GM18511 (cell line): ENCODE results near the gene EEIG2.
A peak's percentile ranks its signal among the peaks of the same experiment; 100 is the strongest.
"Not testable (repeated sequence)": the region's sequence is repeated elsewhere in the genome, so short reads cannot be mapped to it uniquely, and the experiment has no call there.

ENCODE experiments used
- ATAC-seq: cut with Tn5 transposase; IDR thresholded peaks from one replicate; pipeline ENCODE4 v1.9.1; 2021; ENCODE audit warnings: mild to moderate bottlenecking, moderate library complexity; ENCODE audit not compliant: unreplicated experiment

The EEIG2 gene

DNA sequence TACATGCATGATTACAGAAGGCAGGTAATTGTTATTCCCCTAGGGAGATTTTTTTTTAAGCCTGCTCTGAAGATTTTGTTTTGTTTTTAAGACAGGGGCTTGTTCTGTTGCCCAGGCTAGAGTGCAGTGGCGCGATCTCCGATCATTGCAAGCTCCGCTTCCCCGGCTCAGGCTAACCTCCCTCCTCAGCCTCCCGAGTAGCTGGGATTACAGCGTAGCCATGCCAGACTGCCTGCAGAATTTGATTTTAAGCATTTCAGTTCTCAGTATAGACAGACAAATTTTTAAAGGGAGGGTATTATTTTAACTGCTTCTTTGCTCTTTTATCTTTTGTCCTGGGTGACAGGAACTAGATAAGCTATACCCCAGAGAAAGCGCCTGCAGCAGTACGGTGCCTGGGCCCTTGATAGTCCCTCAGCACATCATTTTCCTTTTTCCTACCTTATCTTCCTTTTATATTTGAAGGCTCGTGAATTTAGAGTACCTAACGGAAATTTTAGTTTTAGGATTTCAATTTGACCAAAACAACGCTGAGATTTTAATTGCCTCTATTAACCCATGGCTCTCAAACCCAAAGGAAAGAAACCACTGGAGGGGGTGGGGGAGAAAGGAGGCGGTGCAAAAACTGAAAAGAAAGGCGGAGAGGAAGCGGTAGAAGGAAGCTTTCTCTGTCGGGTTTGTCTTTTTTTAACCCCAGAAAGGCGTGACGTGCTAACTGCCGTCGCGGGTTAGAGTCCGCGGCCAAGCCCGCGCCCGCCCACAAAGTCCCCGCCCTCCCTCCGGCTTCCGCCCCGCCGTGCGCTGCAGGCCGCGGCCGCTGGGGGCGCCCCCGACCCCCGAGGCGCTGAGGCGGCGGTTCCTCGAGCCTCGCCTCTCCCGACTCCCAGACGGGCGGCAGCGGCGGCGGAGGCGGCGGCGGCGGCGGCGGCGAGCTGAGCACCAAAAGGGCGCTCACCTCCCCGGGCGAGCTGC lies at the start of gene EEIG2:
Gene EEIG2 (plus strand): TSS at position 886 of the 972 bp plus-strand sequence. CDS start 329 bp downstream, outside the sequence.
- ATAC-seq, result peak; percentile 73

DNA sequence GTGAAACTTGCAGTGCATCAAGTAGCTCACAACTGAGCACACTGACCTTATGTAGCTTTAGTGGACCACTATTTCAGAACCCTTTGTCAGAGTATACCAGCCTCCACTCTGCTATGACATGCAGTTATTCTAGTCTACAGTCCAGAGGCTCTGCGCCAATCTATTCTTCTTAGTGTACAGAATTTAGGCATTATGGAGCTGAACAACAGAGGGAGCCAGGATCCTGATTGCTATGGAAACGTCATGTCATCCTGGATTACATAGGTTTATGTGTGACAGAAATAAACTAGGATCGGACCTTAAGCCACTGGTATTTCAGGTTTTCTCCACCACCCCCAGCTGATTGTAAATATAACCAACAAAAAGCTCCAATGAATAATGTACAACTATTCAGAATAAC lies 48.1 kb upstream of the EEIG2 start:
- no peak for ATAC-seq

DNA sequence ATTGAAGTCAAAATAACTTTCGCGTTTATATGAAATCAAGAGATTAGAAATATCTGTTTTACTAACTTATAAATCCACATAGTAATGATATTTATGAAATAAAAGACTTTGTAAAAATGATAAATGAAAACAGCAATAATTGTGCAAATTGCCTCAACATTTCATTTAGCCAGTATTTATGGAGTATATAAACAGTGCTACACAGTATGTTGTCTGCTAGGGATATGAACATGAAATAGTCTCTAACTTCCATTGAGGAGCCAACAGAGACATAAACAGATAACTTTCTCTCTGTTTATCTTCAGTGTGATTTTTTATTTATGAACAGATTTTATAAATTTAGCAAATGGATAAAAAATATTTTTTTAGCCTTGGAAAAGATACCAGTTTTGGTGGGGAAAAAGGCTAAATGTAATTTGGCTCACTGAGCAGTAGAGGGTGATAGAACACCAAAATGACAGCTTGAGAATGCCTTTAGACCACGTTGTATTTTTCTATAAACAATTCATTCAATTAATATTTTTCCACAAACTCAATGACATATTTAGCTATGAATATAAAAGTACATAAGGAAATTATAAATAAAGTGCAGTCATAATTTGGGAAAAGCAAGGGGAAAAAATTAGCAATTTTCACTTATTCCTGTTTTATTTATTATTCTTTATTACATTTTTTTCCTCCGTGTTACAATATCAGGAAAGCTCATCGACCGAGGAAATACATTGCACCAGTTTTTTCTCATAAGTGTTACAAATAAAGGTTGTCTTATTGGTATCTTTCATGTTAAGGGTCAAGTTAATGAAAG lies 47.5 kb upstream of the EEIG2 start:
- peak; percentile 68 for ATAC-seq

DNA sequence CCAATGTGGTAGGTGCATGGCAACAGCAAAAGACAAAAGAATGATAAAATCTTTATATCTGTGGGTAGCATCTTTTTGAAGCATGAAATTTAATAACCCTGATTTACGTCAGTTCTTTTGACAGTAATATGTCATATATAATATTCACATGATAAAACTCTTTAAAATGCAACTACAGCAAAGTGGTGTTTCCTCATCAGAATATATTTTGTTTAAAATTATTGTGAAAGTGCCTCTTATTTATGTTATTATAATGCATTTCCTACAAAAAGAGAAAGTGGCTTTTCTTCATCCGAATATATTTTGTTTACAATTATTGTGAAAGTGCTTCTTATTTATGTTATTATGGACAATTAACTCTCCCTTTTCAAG lies 46.9 kb upstream of the EEIG2 start:
- no peak for ATAC-seq

DNA sequence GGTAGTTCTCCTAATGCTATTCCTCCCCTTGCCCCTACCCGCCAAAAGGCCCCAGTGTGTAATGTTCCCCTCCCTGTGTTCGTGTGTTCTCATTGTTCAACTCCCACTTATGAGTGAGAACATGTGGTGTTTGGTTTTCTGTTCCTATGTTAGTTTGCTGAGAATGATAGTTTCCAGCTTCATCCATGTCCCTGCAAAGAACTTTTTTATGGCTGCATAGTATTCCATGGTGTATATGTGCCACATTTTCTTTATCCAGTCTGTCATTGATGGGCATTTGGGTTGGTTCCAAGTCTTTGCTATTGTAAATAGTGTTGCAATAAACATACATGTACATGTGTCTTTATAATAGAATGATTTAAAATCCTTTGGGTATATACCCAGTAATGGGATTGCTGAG lies 46.0 kb upstream of the EEIG2 start:
- ATAC-seq, result not testable (repeated sequence)

- ATAC-seq, result not testable (repeated sequence)
These were observed 42.5 kb upstream of the EEIG2 start for GRCh38 chr1:108517301-108517897.

DNA sequence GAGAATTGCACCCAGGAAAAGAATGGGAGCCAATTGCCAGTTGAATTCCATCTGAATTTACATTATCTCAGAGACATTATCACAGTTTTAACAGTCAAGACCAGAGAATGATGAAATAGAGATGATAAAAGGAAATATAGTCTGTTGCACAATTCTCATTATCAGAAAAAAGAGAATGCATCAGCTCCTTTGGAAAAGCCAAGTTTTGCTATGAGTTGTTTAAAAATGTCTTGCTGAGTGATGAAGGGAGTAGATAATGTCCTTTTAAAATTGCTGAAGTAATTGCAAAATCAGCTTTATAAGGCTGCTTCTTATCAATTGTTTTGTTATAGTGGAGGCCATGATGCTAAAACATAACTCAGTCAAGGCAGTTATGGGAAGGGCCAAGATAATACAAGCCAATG lies 37.9 kb upstream of the EEIG2 start:
- ATAC-seq, result no peak

GRCh38 chr1:108523829-108524228 lies 36.1 kb upstream of the EEIG2 start:
- no peak for ATAC-seq

DNA sequence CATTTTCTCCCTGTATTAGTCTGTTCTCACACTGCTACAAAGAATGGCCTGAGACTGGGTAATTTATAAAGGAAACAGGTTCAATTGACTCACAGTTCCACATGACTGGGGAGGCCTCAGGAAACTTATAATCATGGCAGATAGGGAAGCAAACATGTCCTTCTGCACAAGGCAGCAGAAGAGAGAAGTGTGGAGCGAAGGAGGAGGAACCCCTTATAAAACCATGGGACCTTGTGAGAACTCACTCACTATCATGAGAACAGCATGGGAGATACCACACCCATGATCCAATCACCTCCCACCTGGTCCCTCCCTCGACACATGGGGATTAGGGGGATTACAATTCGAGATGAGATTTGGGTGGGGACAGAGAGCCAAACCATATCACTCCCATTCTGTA lies 35.2 kb upstream of the EEIG2 start:
- no peak for ATAC-seq

GRCh38 chr1:108527135-108527534 lies 32.8 kb upstream of the EEIG2 start:
- no peak for ATAC-seq

GRCh38 chr1:108527837-108528236 lies 32.1 kb upstream of the EEIG2 start:
- ATAC-seq, result no peak

DNA sequence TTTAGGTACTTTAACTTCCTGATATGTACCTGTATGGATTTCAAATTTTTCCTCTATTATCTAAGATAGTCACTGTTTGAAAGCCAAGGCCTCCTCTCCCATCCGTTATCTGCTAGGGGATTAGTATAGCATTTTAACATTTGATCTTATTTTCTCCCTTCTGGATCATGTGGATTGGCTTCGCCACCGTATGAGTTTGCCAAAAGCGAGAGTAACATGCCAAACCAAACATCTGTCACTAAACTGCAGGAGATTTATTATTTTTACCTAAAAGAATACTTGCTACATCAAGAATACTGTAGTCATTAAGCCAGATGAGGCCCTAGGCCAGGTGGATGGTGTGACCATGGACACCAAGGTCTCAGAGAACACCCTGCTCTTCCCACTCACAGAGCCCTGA lies 28.5 kb upstream of the EEIG2 start:
- no peak for ATAC-seq

GRCh38 chr1:108532730-108533129 lies 27.2 kb upstream of the EEIG2 start:
- no peak for ATAC-seq

- peak; percentile 61 for ATAC-seq
These were observed 26.4 kb upstream of the EEIG2 start for GRCh38 chr1:108533351-108534083.

- no peak for ATAC-seq
These were observed 25.1 kb upstream of the EEIG2 start for GRCh38 chr1:108534759-108535158.

DNA sequence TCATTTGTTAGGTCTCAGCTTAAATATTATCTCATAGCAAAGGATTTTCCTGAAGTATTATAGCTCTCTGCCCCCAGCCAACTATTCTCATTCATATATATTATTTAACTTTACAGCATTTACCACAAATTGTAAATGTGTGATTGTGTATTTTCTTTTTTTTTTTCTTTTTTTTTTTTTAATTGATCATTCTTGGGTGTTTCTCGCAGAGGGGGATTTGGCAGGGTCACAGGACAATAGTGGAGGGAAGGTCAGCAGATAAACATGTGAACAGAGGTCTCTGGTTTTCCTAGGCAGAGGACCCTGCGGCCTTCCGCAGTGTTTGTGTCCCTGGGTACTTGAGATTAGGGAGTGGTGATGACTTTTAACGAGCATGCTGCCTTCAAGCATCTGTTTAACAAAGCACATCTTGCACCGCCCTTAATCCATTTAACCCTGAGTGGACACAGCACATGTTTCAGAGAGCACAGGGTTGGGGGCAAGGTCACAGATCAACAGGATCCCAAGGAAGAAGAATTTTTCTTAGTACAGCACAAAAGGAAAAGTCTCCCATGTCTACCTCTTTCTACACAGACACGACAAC lies 24.5 kb upstream of the EEIG2 start:
- ATAC-seq, result not testable (repeated sequence)

DNA sequence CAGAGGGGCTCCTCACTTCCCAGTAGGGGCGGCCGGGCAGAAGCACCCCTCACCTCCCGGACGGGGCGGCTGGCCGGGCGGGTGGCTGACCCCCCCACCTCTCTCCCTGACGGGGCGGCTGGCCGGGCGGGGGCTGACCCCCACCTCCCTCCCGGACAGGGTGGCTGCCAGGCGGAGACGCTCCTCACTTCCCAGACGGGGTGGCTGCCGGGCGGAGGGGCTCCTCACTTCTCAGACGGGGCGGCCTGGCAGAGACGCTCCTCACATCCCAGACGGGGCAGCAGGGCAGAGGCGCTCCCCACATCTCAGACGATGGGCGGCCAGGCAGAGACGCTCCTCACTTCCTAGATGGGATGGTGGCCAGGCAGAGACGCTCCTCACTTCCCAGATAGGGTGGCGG lies 23.9 kb upstream of the EEIG2 start:
- ATAC-seq, result not testable (repeated sequence)

DNA sequence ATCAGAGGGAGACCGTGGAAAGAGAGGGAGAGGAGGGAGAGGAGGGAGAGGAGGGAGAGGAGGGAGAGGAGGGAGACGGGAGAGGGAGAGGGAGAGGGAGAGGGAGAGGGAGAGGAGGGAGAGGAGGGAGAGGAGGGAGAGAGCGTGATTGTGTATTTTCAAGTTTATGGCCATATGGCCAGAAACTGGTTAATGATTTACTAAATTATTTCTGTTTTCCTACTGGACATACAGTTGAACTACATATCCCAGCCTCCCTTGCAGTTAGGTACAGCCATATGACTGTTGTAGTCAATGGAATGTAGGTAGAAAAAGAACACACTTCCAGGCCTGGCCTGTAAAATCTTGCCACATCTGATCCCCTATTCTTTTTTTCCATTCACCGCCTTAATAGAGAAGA lies 23.1 kb upstream of the EEIG2 start:
- not testable (repeated sequence) for ATAC-seq

- ATAC-seq, result no peak
These were observed 21.9 kb upstream of the EEIG2 start for GRCh38 chr1:108537976-108538375.

DNA sequence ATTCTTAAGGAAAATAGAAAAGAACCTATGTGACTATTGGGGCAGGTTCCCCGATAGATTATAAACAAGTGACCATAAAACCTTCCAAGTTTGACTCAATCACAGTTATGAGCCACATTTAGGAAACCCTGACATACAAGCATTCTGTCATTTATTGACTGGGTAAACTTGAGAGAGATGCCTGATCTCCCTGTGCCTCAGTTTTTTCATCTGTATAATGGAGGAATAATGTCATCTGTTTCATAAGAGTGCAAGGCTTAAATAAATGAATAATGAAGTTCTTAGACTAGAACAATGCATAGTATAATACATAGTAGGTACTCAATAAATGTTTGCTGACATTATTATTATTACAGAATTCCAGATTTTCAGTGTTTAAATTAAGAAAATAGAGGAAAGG lies 18.9 kb upstream of the EEIG2 start:
- no peak for ATAC-seq
